GM12891 (cell line): ENCODE results near the gene DGCR6.
"Not testable (repeated sequence)": the region's sequence is repeated elsewhere in the genome, so short reads cannot be mapped to it uniquely, and the experiment has no call there.

ENCODE experiments used
- POLR2A ChIP-seq: IDR thresholded peaks from 2 replicates; pipeline ENCODE4 v1.6.1; 2011; ENCODE audit warnings: low read depth, low read length, control low read depth
- POLR2AphosphoS5 ChIP-seq: IDR thresholded peaks from 2 replicates; pipeline ENCODE4 v1.6.1; 2011; ENCODE audit warnings: low read depth, low read length, control low read depth
- POU2F2 ChIP-seq: IDR thresholded peaks from 2 replicates; pipeline ENCODE4 v1.6.1; 2011; ENCODE audit warnings: low read depth, mild to moderate bottlenecking, control low read depth, low read length, moderate library complexity
- SPI1 ChIP-seq: IDR thresholded peaks from 2 replicates; pipeline ENCODE4 v1.6.1; 2011; ENCODE audit warnings: low read depth, low read length, control low read depth
- TAF1 ChIP-seq: IDR thresholded peaks from 2 replicates; pipeline ENCODE4 v1.6.1; 2011; ENCODE audit warnings: low read depth, low read length, control low read depth

DNA sequence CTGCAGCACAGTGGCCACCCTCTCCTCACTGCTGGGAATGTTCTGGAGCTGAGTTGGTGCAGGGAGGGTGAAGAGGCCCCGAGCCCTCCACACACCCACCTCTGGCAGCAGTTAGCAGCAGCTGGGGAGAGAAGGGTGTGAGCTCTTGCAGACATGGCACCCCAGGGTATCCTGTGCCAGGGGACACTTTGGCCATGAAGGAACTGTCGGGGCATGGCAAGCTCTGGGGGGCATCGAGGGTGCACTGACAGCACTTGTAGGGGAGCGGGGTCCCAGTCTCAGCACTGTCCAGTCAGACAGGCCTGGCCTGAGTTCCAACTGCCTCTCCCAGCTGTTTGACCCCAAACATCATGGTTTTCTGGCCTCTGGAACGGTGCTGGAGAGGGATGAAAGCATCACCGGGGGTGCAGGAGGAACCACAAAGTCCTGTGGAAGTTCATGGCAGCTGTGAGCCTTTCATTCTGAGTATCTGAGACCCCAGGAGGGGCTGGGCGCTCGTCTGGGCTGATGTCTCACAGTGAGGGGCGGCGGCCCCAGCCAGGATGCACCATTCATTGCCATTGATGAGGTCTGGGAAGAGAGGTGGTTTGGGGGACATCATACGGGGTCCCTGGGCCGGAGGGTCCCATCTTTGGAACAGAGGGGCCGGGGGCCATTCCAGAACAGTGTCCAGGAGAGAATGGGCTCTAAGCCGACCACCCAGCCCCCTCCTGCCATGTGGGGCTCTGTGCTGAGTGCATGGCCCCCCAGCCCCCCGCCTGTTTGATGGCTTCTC lies 50.2 kb downstream of the DGCR6 start:
- TF ChIP-seq POLR2AphosphoS5, TAF1, POLR2A, SPI1, POU2F2: not testable (repeated sequence)
